K562 (cell line): ENCODE results near the gene ACACB. TPM values are rescaled to one million over a fixed set of nuclear protein-coding genes. Genes with fewer than 3 reads are reported as not detected.

ENCODE experiments used
- ATAC-seq: fragments of 200-7000 bp; cut with Tn5 transposase; 3 replicates; pipeline ENCODE4 v1.9.1; 2020; ENCODE audit warnings: moderate library complexity
- BruUV-seq: library from RNA; stranded (reverse); fragments of 400-500 nt; replicated peaks from 2 replicates; lab custom pipeline; 2021; lab: Mats Ljungman, UMichigan
- CTCF ChIA-PET: fragments of 300-600 bp; formaldehyde crosslinking; extraction: SDS; loops from one replicate; lab custom pipeline; 2021; ENCODE audit warnings: low intra/inter-chr PET ratio; lab: Yijun Ruan, JAX
- POLR2A ChIA-PET: fragments of 300-600, 350-650 bp; sonication (Branson Sonifier 250); formaldehyde crosslinking; extraction: SDS; loops from one replicate; lab custom pipeline; 2021; ENCODE audit warnings: antibody characterized with exemption, inconsistent platforms; lab: Yijun Ruan, JAX
- DNase-seq, 4 experiments: peaks; one replicate each; pipeline versions ENCODE4 v3.0.0 to v3.0.0-alpha.2; 2011 to 2018; ENCODE audit warnings: low spot score in 3 of 4, mixed read lengths in 3 of 4; ENCODE audit errors: extremely low read depth in 1 of 4
- FAIRE-seq: peaks from 2 replicates; lab custom pipeline; 2011; peaks lifted over from hg19 to GRCh38; lab: Jason Lieb, UNC
- H2AFZ ChIP-seq: 2 replicates; pipeline ENCODE4 v1.6.0; 2011; ENCODE audit warnings: low read depth, low read length, control low read depth, inconsistent platforms
- H3K27ac ChIP-seq: fragments of 200-600 bp; 3 replicates; pipeline ENCODE4 v1.8.0; 2011; ENCODE audit warnings: low read depth, mild to moderate bottlenecking, control low read depth, inconsistent platforms, low read length, moderate library complexity, mixed read lengths; ENCODE audit errors: extremely low read depth
- H3K27me3 ChIP-seq, 2 experiments: fragments of 300-600 bp in 1 of 2; 2 replicates in 1 of 2; 3 replicates in 1 of 2; pipeline versions ENCODE4 v1.6.0 to v1.8.0; 2011; ENCODE audit warnings: inconsistent platforms in 2 of 2, low read length in 2 of 2, mild to moderate bottlenecking in 1 of 2, mixed read lengths in 1 of 2, moderate library complexity in 1 of 2; ENCODE audit not compliant: control insufficient read depth in 2 of 2, insufficient read depth in 2 of 2
- H3K36me3 ChIP-seq: fragments of 300-600 bp; 3 replicates; pipeline ENCODE4 v1.8.0; 2011; ENCODE audit warnings: mild to moderate bottlenecking, low read length, inconsistent platforms; ENCODE audit not compliant: control insufficient read depth, insufficient read depth
- H3K4me1 ChIP-seq, 2 experiments: fragments of 200-600 bp in 1 of 2; replicated peaks in 1 of 2; 2 replicates in 1 of 2; 3 replicates in 1 of 2; pipeline versions ENCODE4 v1.5.1 to v1.8.0; 2011; ENCODE audit warnings: inconsistent platforms in 2 of 2, low read length in 2 of 2, mild to moderate bottlenecking in 1 of 2, mixed read lengths in 1 of 2, moderate library complexity in 1 of 2; ENCODE audit not compliant: control insufficient read depth in 2 of 2, insufficient read depth in 2 of 2
- H3K4me2 ChIP-seq: 2 replicates; pipeline ENCODE4 v1.6.1; 2011; ENCODE audit warnings: low read length, control low read depth, inconsistent platforms, mixed read lengths; ENCODE audit not compliant: insufficient read depth
- H3K4me3 ChIP-seq: fragments of 200-600 bp; sonication (generic), shearing (Covaris generic); 2 replicates; pipeline ENCODE4 v1.5.1; 2016; ENCODE audit warnings: control low read depth, inconsistent platforms
- H3K79me2 ChIP-seq: fragments of 200-600 bp; 3 replicates; pipeline ENCODE4 v1.8.0; 2011; ENCODE audit warnings: low read length, inconsistent platforms; ENCODE audit not compliant: control insufficient read depth, insufficient read depth
- H3K9ac ChIP-seq, 2 experiments: 2 replicates each; pipeline versions ENCODE4 v1.6.0 to v1.6.1; 2011; ENCODE audit warnings: low read depth in 2 of 2, low read length in 2 of 2, control low read depth in 1 of 2, inconsistent platforms in 1 of 2, mild to moderate bottlenecking in 1 of 2, mixed read lengths in 1 of 2; ENCODE audit not compliant: insufficient read depth in 1 of 2
- H3K9me1 ChIP-seq: one replicate; pipeline ENCODE4 v1.6.0; 2011; ENCODE audit warnings: inconsistent platforms, mild to moderate bottlenecking, low read length, moderate library complexity; ENCODE audit not compliant: control insufficient read depth, insufficient read depth
- H3K9me3 ChIP-seq: replicated peaks from 2 replicates; pipeline ENCODE4 v1.5.1; 2011; ENCODE audit warnings: low read depth, low read length, inconsistent platforms; ENCODE audit not compliant: control insufficient read depth, insufficient read depth
- H4K20me1 ChIP-seq: replicated peaks from 2 replicates; pipeline ENCODE4 v1.6.1; 2011; ENCODE audit warnings: low read length, inconsistent platforms, mixed read lengths; ENCODE audit not compliant: control insufficient read depth, insufficient read depth
- ARID4B ChIP-seq: sonication (generic); formaldehyde crosslinking; IDR thresholded peaks from 2 replicates; pipeline ENCODE4 v1.8.0; 2022; ENCODE audit warnings: mild to moderate bottlenecking, missing genetic modification reagents
- CBX8 ChIP-seq: fragments of 200-600 bp; sonication (generic); IDR thresholded peaks from 2 replicates; pipeline ENCODE4 v1.6.1; 2012; ENCODE audit warnings: borderline replicate concordance, mixed run types, low read depth, mild to moderate bottlenecking, moderate library complexity, mixed read lengths, low read length, control low read depth, inconsistent platforms; ENCODE audit not compliant: poor library complexity, severe bottlenecking; ENCODE audit errors: extremely low read depth
- ELF2 ChIP-seq: fragments of 250-450 bp; sonication (Bioruptor Pico); IDR thresholded peaks from 2 replicates; pipeline ENCODE4 v1.5.0; 2021; ENCODE audit warnings: mild to moderate bottlenecking
- MAFK ChIP-seq: IDR thresholded peaks from 2 replicates; pipeline ENCODE4 v1.6.1; 2011; ENCODE audit warnings: low read length, improper control_type of control experiment
- WGBS: fragments of 100-300 bp; shearing (Covaris generic); methylation state at CpG from one replicate; pipeline ENCODE4 v1.1.6; 2016; ENCODE audit warnings: low coverage, mixed read lengths; ENCODE audit not compliant: insufficient coverage; ENCODE audit errors: missing lambda C conversion rate; 5-methylcytosine and 5-hydroxymethylcytosine counted together
- in situ Hi-C: fragments of 300-500 bp; cut with MboI; formaldehyde crosslinking; loops from 4 replicates; pipeline ENCODE4 v1.15.0; 2018; ENCODE audit warnings: inconsistent platforms, mixed read lengths
- intact Hi-C: fragments of 100-400 bp; cut with micrococcal nuclease; formaldehyde crosslinking; loops from 2 replicates; pipeline ENCODE4 v1.14.2; 2022
- polyA plus RNA-seq, 8 experiments: library from polyadenylated mRNA; depleted of rRNA in 4 of 8; stranded (reverse) in 5 of 8; unstranded in 3 of 8; fragments of >200 nt; fragmentation: Nextera tagmentation in 2 of 8; fragmentation: Illumina TruSeq in 1 of 8; extraction: Ambion mirVana in 2 of 8; extraction: Trizol in 1 of 8; gene quantifications; 2 replicates each; pipeline versions ENCODE4 v1.2.1 to v1.2.3, GENCODE V29; 2011 to 2014; ENCODE audit warnings: inconsistent platforms in 1 of 8, missing spikeins in 1 of 8
- total RNA-seq, 7 experiments: library from RNA; depleted of rRNA in 6 of 7; stranded (reverse); fragments of >200 nt in 6 of 7; fragmentation: Illumina TruSeq in 2 of 7; extraction: Trizol in 2 of 7; gene quantifications; 2 replicates each; pipeline versions ENCODE4 v1.2.1 to v1.2.3, GENCODE V29; 2011 to 2021; ENCODE audit warnings: low replicate concordance in 1 of 7

ACACB gene
- total and polyA plus RNA-seq, 9 of the 15 experiments (the other 6 are each of a cell fraction or from before 2014, with no cell fraction given), result 0.10 to 2.5 (median 0.83) TPM

DNA sequence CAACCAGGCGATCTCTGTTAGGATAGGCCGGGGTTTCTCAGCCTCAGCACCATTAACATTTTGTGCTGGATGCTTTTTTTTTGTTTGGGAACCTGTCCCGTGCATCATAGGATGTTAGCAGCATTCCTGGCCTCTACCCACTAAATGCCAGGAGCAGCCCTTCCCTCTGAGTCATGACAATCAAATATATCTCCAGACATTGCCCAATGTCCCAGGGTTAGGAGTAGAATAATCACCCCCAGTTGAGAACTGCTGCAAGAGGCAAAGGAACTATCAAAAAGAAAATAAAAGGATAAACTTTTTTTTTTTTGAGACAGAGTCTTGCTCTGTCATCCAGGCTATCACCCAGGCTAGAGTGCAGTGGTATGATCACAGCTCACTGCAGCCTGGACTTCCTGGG, 76.0 kb downstream of the ACACB start:
- no TSS peak for BruUV-seq
- 3% methylated on average over 3 of the region's 3 CpGs for WGBS
- Histone ChIP-seq H3K27ac (no peak overlapping the region), H2AFZ (no peak overlapping the region), H4K20me1 (no peaks in the 10 kb centered on the region; the same call in 1 of the 2 replicates), H3K9me3 (no peaks in the 10 kb centered on the region), H3K27me3 (peaks cover 13 to 65% of the 10 kb centered on the region in 2 experiments; a peak in 4 of 5 replicates), H3K9ac (no peak overlapping the region), H3K36me3 (no peaks in the 10 kb centered on the region), H3K9me1 (no peaks in the 10 kb centered on the region), H3K4me3 (no peak overlapping the region), H3K4me1 (no peaks in the 10 kb centered on the region; a peak in 1 of 5 replicates), H3K4me2 (no peak overlapping the region), H3K79me2 (no peaks in the 10 kb centered on the region)
- POLR2A ChIA-PET, result no interaction called here
- FAIRE-seq (no peak), DNase-seq (no peak), ATAC-seq (no peak)
- intact Hi-C loops, result no loop called here
- TF ChIP-seq MAFK (no peak), CBX8 (no peak), ARID4B (CRISPR knock-in tag) (no peak), ELF2 (CRISPR knock-in tag) (no peak)
- CTCF ChIA-PET, result no interaction called here
- in situ Hi-C loops, result no loop called here
